ENCODE data around the gene SPOCK1.

The SPOCK1 gene

DNA sequence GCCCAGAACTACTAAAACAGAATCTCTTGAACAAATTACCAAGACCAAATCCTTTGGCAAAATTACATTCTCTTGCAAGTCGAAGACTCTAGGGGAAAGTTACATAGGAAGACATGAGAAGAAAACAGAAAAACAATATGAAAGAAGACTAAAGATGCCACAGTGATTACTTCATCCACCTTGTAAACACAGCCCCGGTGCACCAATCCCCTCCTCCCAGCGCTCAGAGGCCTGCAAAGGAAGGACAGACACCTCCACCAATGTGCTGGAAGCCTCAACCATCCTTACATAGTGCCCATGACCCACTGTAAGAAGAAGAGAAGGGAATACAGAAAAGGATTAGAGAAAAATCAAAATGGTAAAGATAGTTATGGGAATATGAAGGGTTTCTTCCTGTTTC lies 218.5 kb downstream of the SPOCK1 start:
- TF ChIP-seq, protein P1, sequence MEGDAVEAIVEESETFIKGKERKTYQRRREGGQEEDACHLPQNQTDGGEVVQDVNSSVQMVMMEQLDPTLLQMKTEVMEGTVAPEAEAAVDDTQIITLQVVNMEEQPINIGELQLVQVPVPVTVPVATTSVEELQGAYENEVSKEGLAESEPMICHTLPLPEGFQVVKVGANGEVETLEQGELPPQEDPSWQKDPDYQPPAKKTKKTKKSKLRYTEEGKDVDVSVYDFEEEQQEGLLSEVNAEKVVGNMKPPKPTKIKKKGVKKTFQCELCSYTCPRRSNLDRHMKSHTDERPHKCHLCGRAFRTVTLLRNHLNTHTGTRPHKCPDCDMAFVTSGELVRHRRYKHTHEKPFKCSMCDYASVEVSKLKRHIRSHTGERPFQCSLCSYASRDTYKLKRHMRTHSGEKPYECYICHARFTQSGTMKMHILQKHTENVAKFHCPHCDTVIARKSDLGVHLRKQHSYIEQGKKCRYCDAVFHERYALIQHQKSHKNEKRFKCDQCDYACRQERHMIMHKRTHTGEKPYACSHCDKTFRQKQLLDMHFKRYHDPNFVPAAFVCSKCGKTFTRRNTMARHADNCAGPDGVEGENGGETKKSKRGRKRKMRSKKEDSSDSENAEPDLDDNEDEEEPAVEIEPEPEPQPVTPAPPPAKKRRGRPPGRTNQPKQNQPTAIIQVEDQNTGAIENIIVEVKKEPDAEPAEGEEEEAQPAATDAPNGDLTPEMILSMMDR (IDR thresholded peaks at IDR 0.05; ENCODE audit: insufficient read depth, low read length, missing control alignments): no peak
- DNase-seq (ENCODE audit: low read depth, low spot score): no peak
- ChIA-PET CTCF (interaction anchor here (1.0 kb wide), 1 partner anchor 14 kb away, joined by 3 read pairs; no protein-coding TSS in a partner anchor), POLR2A (no interaction called here)
- no peak overlapping the region for H3K4me3 ChIP-seq (ENCODE audit: low read depth, low read length)

DNA sequence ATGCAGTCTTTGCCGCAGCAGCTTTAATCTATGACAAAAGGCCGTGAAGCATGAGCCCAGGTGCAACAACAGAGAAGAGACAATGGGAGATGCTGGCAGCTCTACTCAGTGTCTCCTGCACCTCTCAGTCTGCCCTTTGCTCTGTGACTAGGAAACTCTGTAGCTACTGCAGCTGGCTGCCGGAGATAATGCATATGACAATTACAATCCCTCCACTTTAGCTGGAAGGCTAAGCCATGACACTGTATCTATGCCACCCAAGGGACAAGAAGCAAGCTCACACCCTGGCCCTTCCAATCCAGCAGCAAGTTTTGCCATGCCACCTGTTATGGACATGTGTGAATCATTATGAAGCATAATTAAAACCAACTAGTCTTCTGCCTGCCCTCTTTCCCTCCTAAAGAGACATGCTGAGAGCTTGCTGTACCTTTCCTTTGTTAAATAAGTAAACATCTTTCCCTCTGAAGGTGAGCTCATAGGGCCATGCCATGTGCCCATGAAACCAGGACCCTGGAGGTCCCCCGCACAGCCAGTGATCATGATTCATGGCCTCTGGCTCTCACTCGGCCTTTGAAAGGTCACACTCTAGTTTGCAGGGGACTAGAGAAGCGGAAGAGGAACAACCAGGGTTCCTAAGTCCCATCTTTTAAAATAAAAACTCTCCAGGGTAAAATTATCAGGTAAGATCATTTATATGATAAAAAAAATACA lies 219.4 kb downstream of the SPOCK1 start:
- TF ChIP-seq, protein P1 (IDR thresholded peaks at IDR 0.05; ENCODE audit: insufficient read depth, low read length, missing control alignments): no peak
- ChIA-PET POLR2A (no interaction called here), CTCF (interaction anchor here (1.0 kb wide), 1 partner anchor 13 kb away, joined by 3 read pairs; no protein-coding TSS in a partner anchor)
- no peak overlapping the region for H3K4me3 ChIP-seq (ENCODE audit: low read depth, low read length)
- DNase-seq (ENCODE audit: low read depth, low spot score): no peak

DNA sequence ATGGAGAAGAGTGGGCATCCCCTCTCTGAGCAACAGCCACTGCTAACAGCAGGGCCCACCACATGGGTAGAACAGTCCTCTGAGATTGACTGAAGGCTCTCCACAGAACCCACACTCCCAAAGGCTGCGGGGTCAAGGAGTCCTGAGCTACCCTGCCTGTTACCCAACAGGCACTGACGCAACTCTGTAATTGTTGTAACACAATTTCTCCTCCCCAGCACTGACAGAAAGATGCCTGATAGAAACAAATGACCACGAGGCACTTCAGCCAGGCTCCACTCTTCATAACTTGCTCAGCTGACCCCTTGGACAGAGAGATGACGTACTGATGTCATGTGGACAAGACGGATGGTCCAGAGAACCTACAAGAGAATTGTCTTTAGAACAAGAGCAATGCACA lies 220.7 kb downstream of the SPOCK1 start:
- TF ChIP-seq, protein P1 (IDR thresholded peaks at IDR 0.05; ENCODE audit: insufficient read depth, low read length, missing control alignments): no peak
- DNase-seq (ENCODE audit: low read depth, low spot score): no peak
- CTCF ChIA-PET: no interaction called here

DNA sequence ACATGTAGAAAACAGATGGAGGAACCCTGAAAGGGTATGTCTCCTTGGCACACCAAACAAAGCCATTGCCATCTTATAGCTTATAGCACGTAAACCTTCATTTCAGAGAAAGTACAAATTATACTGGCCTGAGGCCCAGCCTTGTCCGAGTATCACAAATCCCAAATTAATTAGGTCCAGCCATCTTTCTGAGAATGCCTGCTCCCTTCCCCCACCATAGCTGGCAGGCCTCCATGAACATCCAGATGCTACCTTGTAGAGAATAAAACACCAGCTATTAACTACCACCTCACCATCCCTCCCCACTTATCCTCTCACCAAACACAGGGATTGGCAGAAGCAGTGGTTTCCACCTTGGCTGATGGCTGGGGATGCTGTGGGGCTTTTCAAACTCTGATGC lies 224.0 kb downstream of the SPOCK1 start:
- POLR2A ChIA-PET: no interaction called here
- no peak for DNase-seq (ENCODE audit: low read depth, low spot score)
- TF ChIP-seq, protein P1 (IDR thresholded peaks at IDR 0.05; ENCODE audit: insufficient read depth, low read length, missing control alignments): no peak
- CTCF ChIA-PET: interaction anchor here (0.9 to 1.7 kb wide), 2 partner anchors 10 to 45 kb away, joined by 3 to 4 read pairs; no protein-coding TSS in a partner anchor
- no peak overlapping the region for H3K4me3 ChIP-seq (ENCODE audit: low read depth, low read length)

More for the DNA sequence above, 220.7 kb downstream of the SPOCK1 start:
- POLR2A ChIA-PET: no interaction called here
- no peak overlapping the region for H3K4me3 ChIP-seq (ENCODE audit: low read depth, low read length)

DNA sequence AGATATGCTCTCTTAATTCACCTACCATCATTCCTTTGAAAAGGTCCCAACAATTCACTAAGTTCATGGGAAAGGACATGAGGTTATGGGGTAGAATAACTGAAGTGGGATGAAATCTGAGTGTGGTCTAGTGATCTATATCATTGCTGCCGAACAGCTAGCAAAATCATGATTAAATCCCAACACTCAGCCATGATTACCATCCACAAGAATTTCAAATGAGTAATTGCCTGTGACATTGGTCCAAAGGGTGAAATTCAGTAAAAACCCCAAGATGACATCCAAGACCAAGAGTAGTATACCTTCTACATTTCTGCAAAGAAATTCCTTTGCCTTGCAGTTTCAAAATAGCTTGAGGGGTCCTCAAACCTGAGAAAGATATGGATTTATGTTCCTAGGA lies 225.6 kb downstream of the SPOCK1 start:
- TF ChIP-seq, protein P1 (IDR thresholded peaks at IDR 0.05; ENCODE audit: insufficient read depth, low read length, missing control alignments): no peak
- DNase-seq (ENCODE audit: low read depth, low spot score): no peak
- POLR2A ChIA-PET: interaction anchor here (0.6 kb wide), 1 partner anchor 27 kb away, joined by 3 read pairs; no protein-coding TSS in a partner anchor
- H3K4me3 ChIP-seq (ENCODE audit: low read depth, low read length): no peak overlapping the region
- CTCF ChIA-PET: no interaction called here

DNA sequence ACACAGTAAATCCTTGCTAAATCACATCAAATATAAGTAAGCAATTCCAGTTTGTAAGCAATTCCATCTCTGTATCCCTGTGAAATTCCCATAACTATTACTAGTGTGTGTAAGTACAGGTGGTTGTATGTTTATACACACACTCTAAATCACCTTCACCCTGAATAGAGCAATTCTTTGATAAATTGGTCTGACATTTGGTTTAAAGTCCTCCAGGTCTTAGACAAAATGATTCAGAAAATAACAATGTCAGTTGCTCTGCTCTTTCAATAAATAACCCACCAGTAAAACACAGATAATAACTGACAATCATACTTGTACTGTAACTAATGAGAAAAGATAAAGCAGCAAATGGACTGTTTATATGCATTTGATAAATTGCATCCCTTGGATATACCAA lies 226.3 kb downstream of the SPOCK1 start:
- ChIA-PET CTCF (no interaction called here), POLR2A (no interaction called here)
- H3K4me3 ChIP-seq (ENCODE audit: low read depth, low read length): no peak overlapping the region
- DNase-seq (ENCODE audit: low read depth, low spot score): no peak
- TF ChIP-seq, protein P1 (IDR thresholded peaks at IDR 0.05; ENCODE audit: insufficient read depth, low read length, missing control alignments): no peak
